OCI-LY3 (cell line): ENCODE measurements around the gene LCN2.

Experiments
- H2AFZ ChIP-seq: fragments of 200-600, 300-600 bp; shearing (Covaris generic); 2 replicates; pipeline ENCODE4 v1.6.0; 2014; ENCODE audit warnings: antibody characterized with exemption, low read depth, low read length
- H3K27ac ChIP-seq: fragments of 200-600, 300-600 bp; sonication (generic); 2 replicates; pipeline ENCODE4 v1.5.1; 2014; ENCODE audit warnings: mild to moderate bottlenecking, low read length, moderate library complexity, mixed read lengths
- H3K27me3 ChIP-seq: fragments of 200-600, 300-600 bp; sonication (generic); 2 replicates; pipeline ENCODE4 v1.6.1; 2014; ENCODE audit warnings: low read depth, low read length, mixed read lengths
- H3K36me3 ChIP-seq: fragments of 200-600, 300-600 bp; sonication (generic); replicated peaks from 2 replicates; pipeline ENCODE3; 2014; ENCODE audit warnings: low read depth, low read length, mixed read lengths
- H3K4me1 ChIP-seq: fragments of 300-600, 200-600 bp; sonication (generic); 2 replicates; pipeline ENCODE4 v1.6.1; 2014; ENCODE audit warnings: low read length, mixed read lengths
- H3K4me2 ChIP-seq: fragments of 200-600, 300-600 bp; sonication (generic); 2 replicates; pipeline ENCODE4 v1.6.1; 2014; ENCODE audit warnings: low read length, mixed read lengths
- H3K4me3 ChIP-seq: fragments of 300-600, 200-600 bp; sonication (generic); 2 replicates; pipeline ENCODE4 v1.5.1; 2014; ENCODE audit warnings: antibody characterized with exemption, mild to moderate bottlenecking, low read length, moderate library complexity
- H3K79me2 ChIP-seq: fragments of 300-600, 200-600 bp; shearing (Covaris generic); 2 replicates; pipeline ENCODE4 v1.6.1; 2014; ENCODE audit warnings: mild to moderate bottlenecking, low read length, mixed read lengths
- H3K9ac ChIP-seq: fragments of 300-600, 200-600 bp; shearing (Covaris generic); 2 replicates; pipeline ENCODE4 v1.6.0; 2014; ENCODE audit warnings: mild to moderate bottlenecking, low read length, moderate library complexity
- H3K9me3 ChIP-seq: fragments of 200-600, 300-600 bp; shearing (Covaris generic); 2 replicates; pipeline ENCODE4 v1.6.1; 2014; ENCODE audit warnings: low read length, mixed read lengths; ENCODE audit not compliant: insufficient read depth
- H4K20me1 ChIP-seq: fragments of 200-600, 300-600 bp; sonication (generic); 2 replicates; pipeline ENCODE4 v1.6.1; 2016; ENCODE audit warnings: low read length, mixed read lengths; ENCODE audit not compliant: insufficient read depth
- EZH2phosphoT487 ChIP-seq: fragments of 200-600 bp; shearing (Covaris generic); IDR thresholded peaks from 2 replicates; pipeline ENCODE4 v1.6.1; 2018; ENCODE audit warnings: antibody characterized with exemption, mixed run types, low read depth
- TF ChIP-seq, protein P1 (sequence below): fragments of 200-600, 300-600 bp; sonication (generic); IDR thresholded peaks from 2 replicates; pipeline ENCODE4 v1.5.1; 2014; ENCODE audit warnings: antibody characterized with exemption, low read length, low read depth

LCN2 gene

DNA sequence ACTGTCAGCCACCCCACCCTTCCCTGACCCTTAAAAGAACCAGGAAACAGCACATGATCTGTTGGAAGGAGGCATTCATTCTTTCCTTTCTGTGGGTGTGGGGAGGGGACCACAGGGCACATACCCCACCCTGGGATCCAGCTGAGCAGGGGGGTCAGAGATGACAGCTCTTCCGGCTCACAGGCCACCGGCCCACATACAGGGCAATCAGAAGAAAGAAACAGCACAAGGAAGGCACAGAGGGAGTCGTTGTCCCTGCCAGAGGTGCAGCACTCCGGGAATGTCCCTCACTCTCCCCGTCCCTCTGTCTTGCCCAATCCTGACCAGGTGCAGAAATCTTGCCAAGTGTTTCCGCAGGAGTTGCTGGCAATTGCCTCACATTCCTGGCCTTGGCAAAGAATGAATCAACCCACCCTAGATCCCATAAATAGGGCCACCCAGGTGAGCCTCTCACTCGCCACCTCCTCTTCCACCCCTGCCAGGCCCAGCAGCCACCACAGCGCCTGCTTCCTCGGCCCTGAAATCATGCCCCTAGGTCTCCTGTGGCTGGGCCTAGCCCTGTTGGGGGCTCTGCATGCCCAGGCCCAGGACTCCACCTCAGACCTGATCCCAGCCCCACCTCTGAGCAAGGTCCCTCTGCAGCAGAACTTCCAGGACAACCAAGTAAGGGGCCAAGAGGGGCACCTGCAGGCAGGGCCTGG lies at the start of gene LCN2:
TSS of gene LCN2 (plus strand) at position 453 of the 701 bp plus-strand sequence. CDS start at position 526, 73 bp downstream.
- no peaks in the 10 kb centered on the region for H3K9me3 ChIP-seq
- H4K20me1 ChIP-seq = no peaks in the 10 kb centered on the region
- H3K79me2 ChIP-seq = no peaks in the 10 kb centered on the region
- H3K36me3 ChIP-seq = no peaks in the 10 kb centered on the region
- H3K4me3 ChIP-seq = no peak within 1 kb of the TSS
- TF ChIP-seq, protein P1, sequence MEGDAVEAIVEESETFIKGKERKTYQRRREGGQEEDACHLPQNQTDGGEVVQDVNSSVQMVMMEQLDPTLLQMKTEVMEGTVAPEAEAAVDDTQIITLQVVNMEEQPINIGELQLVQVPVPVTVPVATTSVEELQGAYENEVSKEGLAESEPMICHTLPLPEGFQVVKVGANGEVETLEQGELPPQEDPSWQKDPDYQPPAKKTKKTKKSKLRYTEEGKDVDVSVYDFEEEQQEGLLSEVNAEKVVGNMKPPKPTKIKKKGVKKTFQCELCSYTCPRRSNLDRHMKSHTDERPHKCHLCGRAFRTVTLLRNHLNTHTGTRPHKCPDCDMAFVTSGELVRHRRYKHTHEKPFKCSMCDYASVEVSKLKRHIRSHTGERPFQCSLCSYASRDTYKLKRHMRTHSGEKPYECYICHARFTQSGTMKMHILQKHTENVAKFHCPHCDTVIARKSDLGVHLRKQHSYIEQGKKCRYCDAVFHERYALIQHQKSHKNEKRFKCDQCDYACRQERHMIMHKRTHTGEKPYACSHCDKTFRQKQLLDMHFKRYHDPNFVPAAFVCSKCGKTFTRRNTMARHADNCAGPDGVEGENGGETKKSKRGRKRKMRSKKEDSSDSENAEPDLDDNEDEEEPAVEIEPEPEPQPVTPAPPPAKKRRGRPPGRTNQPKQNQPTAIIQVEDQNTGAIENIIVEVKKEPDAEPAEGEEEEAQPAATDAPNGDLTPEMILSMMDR = no peak
- TF ChIP-seq EZH2phosphoT487 = no peak
- H2AFZ ChIP-seq = no peak within 1 kb of the TSS
- peaks cover 5% of the 10 kb centered on the region; the same call in 1 of the 2 replicates for H3K4me1 ChIP-seq
- no peaks in the 10 kb centered on the region for H3K27me3 ChIP-seq
- H3K9ac ChIP-seq = no peak within 1 kb of the TSS
- no peak within 1 kb of the TSS for H3K4me2 ChIP-seq
- H3K27ac ChIP-seq = no peak within 1 kb of the TSS

GRCh38 chr9:128099932-128100491 lies 49.2 kb upstream of the LCN2 start:
- Histone ChIP-seq H3K27ac (no peak overlapping the region), H3K4me2 (no peak overlapping the region), H3K4me3 (no peak overlapping the region), H3K4me1 (peaks cover 3% of the 10 kb centered on the region), H3K36me3 (peaks cover 13% of the 10 kb centered on the region), H3K79me2 (peaks cover 42% of the 10 kb centered on the region), H3K9me3 (no peaks in the 10 kb centered on the region), H3K27me3 (no peaks in the 10 kb centered on the region), H4K20me1 (peaks cover 5% of the 10 kb centered on the region), H2AFZ (no peak overlapping the region), H3K9ac (no peak overlapping the region)
- TF ChIP-seq EZH2phosphoT487 = no peak
- TF ChIP-seq, protein P1 = no peak

GRCh38 chr9:128100581-128100980 lies 48.7 kb upstream of the LCN2 start:
- Histone ChIP-seq H2AFZ (no peak overlapping the region), H3K9ac (no peak overlapping the region), H3K4me3 (no peak overlapping the region), H3K36me3 (peaks cover 16% of the 10 kb centered on the region), H3K79me2 (peaks cover 36% of the 10 kb centered on the region), H3K27ac (no peak overlapping the region), H3K4me2 (no peak overlapping the region), H3K27me3 (no peaks in the 10 kb centered on the region), H4K20me1 (peaks cover 4% of the 10 kb centered on the region; the same call in 1 of the 2 replicates), H3K9me3 (no peaks in the 10 kb centered on the region), H3K4me1 (no peaks in the 10 kb centered on the region)
- no peak for TF ChIP-seq EZH2phosphoT487
- TF ChIP-seq, protein P1 = no peak

- H3K79me2 ChIP-seq = peaks cover 36% of the 10 kb centered on the region
- no peak overlapping the region for H3K27ac ChIP-seq
- no peak overlapping the region for H2AFZ ChIP-seq
- no peaks in the 10 kb centered on the region for H3K4me1 ChIP-seq
- H3K4me3 ChIP-seq = no peak overlapping the region
- no peak overlapping the region for H3K9ac ChIP-seq
- H3K36me3 ChIP-seq = peaks cover 22% of the 10 kb centered on the region
- H3K9me3 ChIP-seq = no peaks in the 10 kb centered on the region
- no peak overlapping the region for H3K4me2 ChIP-seq
- peaks cover 4% of the 10 kb centered on the region; the same call in 1 of the 2 replicates for H4K20me1 ChIP-seq
- TF ChIP-seq, protein P1 = no peak
- TF ChIP-seq EZH2phosphoT487 = no peak
- no peaks in the 10 kb centered on the region for H3K27me3 ChIP-seq
These were observed 48.0 kb upstream of the LCN2 start for GRCh38 chr9:128101231-128101661.
